ENCODE data around the gene NDUFB5. TPM values are rescaled to one million over a fixed set of nuclear protein-coding genes. Genes with fewer than 3 reads are reported as not detected.

The NDUFB5 gene
- polyA plus RNA-seq: 28.7 to 70.6 TPM (median 34.5 TPM) in 3 replicates
- 89.5 TPM for polyA plus RNA-seq (2011; ENCODE audit: low read depth)
- polyA plus RNA-seq (2011; cell fraction: cytosol; rRNA removed): 43.0 and 74.4 TPM in 2 replicates
- 21.3 and 33.7 TPM in 2 replicates for polyA plus RNA-seq (2011; cell fraction: nucleus; rRNA removed)
- 46.8 and 103 TPM in 2 replicates for polyA plus RNA-seq (2012; ENCODE audit: low replicate concordance)
- polyA minus RNA-seq: 5.6 to 10.8 TPM (median 6.0 TPM) in 3 replicates
- 28.6 TPM for polyA minus RNA-seq (2011; cell fraction: cytosol; rRNA and poly(A)+ RNA removed)
- polyA minus RNA-seq (2011; cell fraction: nucleus; rRNA and poly(A)+ RNA removed): 4.3 and 5.6 TPM in 2 replicates

GRCh38 chr3:179604321-179605078 lies at the start of gene NDUFB5, which contains the start of gene MRPL47:
NDUFB5 (plus strand) TSS chr3:179604794; CDS start chr3:179604816, 22 bp downstream.
MRPL47 (minus strand) TSS chr3:179604638; CDS start chr3:179604624, 14 bp downstream.
- H2AFZ ChIP-seq (ENCODE audit: control insufficient read depth, low read length): peak within 1 kb of the TSS; percentile 100
- no peaks in the 10 kb centered on the region for H3K27me3 ChIP-seq (ENCODE audit: control insufficient read depth, extremely low read depth, insufficient read depth, low read length)
- H4K20me1 ChIP-seq (ENCODE audit: control insufficient read depth, extremely low read depth, insufficient read depth, low read length): no peaks in the 10 kb centered on the region
- DNase-seq (ENCODE audit: low read depth, low spot score) (peak; percentile 48), FAIRE-seq (peak; percentile 83)
- H3K9me3 ChIP-seq (ENCODE audit: control insufficient read depth, low read depth, low read length): no peaks in the 10 kb centered on the region
- peak within 1 kb of the TSS; percentile 97 for H3K27ac ChIP-seq (ENCODE audit: control insufficient read depth, insufficient read depth, low read length)
- peaks cover 4 to 23% of the 10 kb centered on the region in 2 experiments for H3K36me3 ChIP-seq (ENCODE audit: control insufficient read depth in 2 of 2, extremely low read depth in 1 of 2, insufficient read depth in 2 of 2, low read length in 2 of 2)
- H3K4me3 ChIP-seq (ENCODE audit: control insufficient read depth in 2 of 3, extremely low read depth in 1 of 3, insufficient read depth in 2 of 3, low read depth in 1 of 3, low read length in 3 of 3): peak within 1 kb of the TSS; percentile 86 to 98 (median 96)
- dilution Hi-C loops (cut with MboI; ENCODE audit: extremely low pct_ligation_motif_present, low sequenced_read_pairs): no loop called here
- H3K9ac ChIP-seq (ENCODE audit: control insufficient read depth, extremely low read depth, insufficient read depth, low read length): peak within 1 kb of the TSS; percentile 93
- peaks cover 3% of the 10 kb centered on the region for H3K4me1 ChIP-seq (ENCODE audit: control insufficient read depth, extremely low read depth, insufficient read depth, low read length)
- peaks cover 69% of the 10 kb centered on the region for H3K79me2 ChIP-seq (ENCODE audit: control insufficient read depth, insufficient read depth, low read length)
- no peak for TF ChIP-seq EZH2 (IDR thresholded peaks at IDR 0.05; ENCODE audit: low read length)
- TF ChIP-seq, protein P1, sequence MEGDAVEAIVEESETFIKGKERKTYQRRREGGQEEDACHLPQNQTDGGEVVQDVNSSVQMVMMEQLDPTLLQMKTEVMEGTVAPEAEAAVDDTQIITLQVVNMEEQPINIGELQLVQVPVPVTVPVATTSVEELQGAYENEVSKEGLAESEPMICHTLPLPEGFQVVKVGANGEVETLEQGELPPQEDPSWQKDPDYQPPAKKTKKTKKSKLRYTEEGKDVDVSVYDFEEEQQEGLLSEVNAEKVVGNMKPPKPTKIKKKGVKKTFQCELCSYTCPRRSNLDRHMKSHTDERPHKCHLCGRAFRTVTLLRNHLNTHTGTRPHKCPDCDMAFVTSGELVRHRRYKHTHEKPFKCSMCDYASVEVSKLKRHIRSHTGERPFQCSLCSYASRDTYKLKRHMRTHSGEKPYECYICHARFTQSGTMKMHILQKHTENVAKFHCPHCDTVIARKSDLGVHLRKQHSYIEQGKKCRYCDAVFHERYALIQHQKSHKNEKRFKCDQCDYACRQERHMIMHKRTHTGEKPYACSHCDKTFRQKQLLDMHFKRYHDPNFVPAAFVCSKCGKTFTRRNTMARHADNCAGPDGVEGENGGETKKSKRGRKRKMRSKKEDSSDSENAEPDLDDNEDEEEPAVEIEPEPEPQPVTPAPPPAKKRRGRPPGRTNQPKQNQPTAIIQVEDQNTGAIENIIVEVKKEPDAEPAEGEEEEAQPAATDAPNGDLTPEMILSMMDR (optimal IDR thresholded peaks at IDR 0.05 in 1 of 3, IDR thresholded peaks at IDR 0.05 in 1 of 3, conservative IDR thresholded peaks at IDR 0.05 in 1 of 3; ENCODE audit: extremely low read depth in 1 of 3, insufficient read depth in 2 of 3, low read length in 3 of 3): no peak
- no peaks in the 10 kb centered on the region for H3K9me1 ChIP-seq (ENCODE audit: control insufficient read depth, extremely low read depth, insufficient read depth, low read length)
- H3K4me2 ChIP-seq (ENCODE audit: control insufficient read depth, extremely low read depth, insufficient read depth, low read depth, low read length): peak within 1 kb of the TSS; percentile 91

DNA sequence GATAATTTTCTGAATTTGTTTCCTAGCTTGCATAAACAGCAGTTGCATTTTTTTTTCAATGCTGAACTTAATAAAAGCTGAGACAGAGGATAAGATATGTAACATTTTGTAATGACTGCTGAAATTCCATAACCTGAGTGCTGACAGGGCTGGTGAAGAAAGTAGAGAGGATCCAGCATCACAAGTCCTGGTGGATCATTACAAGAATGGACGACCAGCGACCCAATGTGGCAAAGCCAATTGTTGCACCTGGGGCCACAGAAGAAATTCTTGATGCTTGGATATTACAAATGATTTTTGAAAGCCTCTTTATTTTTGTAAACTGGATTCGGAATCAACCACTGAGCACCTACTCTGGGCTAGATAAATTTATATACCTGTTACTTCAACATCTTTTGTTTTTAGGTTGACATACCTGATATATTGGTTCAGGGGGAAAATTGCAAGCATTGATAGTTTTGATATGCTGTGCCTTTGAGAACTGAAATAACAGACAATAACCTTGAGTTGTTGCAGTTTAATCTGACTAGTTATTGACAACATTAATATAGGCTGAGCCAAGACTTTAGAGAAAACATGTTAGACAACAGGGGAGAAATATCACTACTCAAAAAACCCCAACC lies 45.7 kb upstream of the NDUFB5 start:
- Histone ChIP-seq H4K20me1 (ENCODE audit: control insufficient read depth, extremely low read depth, insufficient read depth, low read length) (no peaks in the 10 kb centered on the region), H3K79me2 (ENCODE audit: control insufficient read depth, insufficient read depth, low read length) (peaks cover 4% of the 10 kb centered on the region), H3K4me1 (ENCODE audit: control insufficient read depth, extremely low read depth, insufficient read depth, low read length) (peaks cover 1% of the 10 kb centered on the region), H3K4me3 (ENCODE audit: control insufficient read depth in 2 of 3, extremely low read depth in 1 of 3, insufficient read depth in 2 of 3, low read depth in 1 of 3, low read length in 3 of 3) (no peak overlapping the region), H3K27ac (ENCODE audit: control insufficient read depth, insufficient read depth, low read length) (no peak overlapping the region), H3K9me1 (ENCODE audit: control insufficient read depth, extremely low read depth, insufficient read depth, low read length) (no peaks in the 10 kb centered on the region), H2AFZ (ENCODE audit: control insufficient read depth, low read length) (no peak overlapping the region), H3K4me2 (ENCODE audit: control insufficient read depth, extremely low read depth, insufficient read depth, low read depth, low read length) (no peak overlapping the region), H3K27me3 (ENCODE audit: control insufficient read depth, extremely low read depth, insufficient read depth, low read length) (no peaks in the 10 kb centered on the region), H3K36me3 (ENCODE audit: control insufficient read depth in 2 of 2, extremely low read depth in 1 of 2, insufficient read depth in 2 of 2, low read length in 2 of 2) (no peaks in the 10 kb centered on the region), H3K9me3 (ENCODE audit: control insufficient read depth, low read depth, low read length) (no peaks in the 10 kb centered on the region), H3K9ac (ENCODE audit: control insufficient read depth, extremely low read depth, insufficient read depth, low read length) (no peak overlapping the region)
- FAIRE-seq: peak; percentile 77
- no peak for DNase-seq (ENCODE audit: low read depth, low spot score)
- dilution Hi-C loops (cut with MboI; ENCODE audit: extremely low pct_ligation_motif_present, low sequenced_read_pairs): no loop called here
- TF ChIP-seq EZH2 (IDR thresholded peaks at IDR 0.05; ENCODE audit: low read length): no peak
- TF ChIP-seq, protein P1 (optimal IDR thresholded peaks at IDR 0.05 in 1 of 3, IDR thresholded peaks at IDR 0.05 in 1 of 3, conservative IDR thresholded peaks at IDR 0.05 in 1 of 3; ENCODE audit: extremely low read depth in 1 of 3, insufficient read depth in 2 of 3, low read length in 3 of 3): peak; percentile 78 to 90 (median 85)

Data from keratinocyte (primary cell).